Endothelial cell of umbilical vein (primary cell): ENCODE data around the gene SEZ6. TPM values are rescaled to one million over a fixed set of nuclear protein-coding genes. Genes with fewer than 3 reads are reported as not detected.

Source experiments
- BruUV-seq: library from RNA; stranded (reverse); fragments of 400-500 nt; replicated peaks from 2 replicates; lab custom pipeline; 2021; lab: Mats Ljungman, UMichigan
- CTCF ChIA-PET: fragments of 300-600, 350-600 bp; sonication (Branson Sonifier 250); formaldehyde crosslinking; loops from one replicate; lab custom pipeline; 2021; ENCODE audit warnings: antibody characterized with exemption, inconsistent platforms; lab: Charles Lee
- POLR2A ChIA-PET: fragments of 300-600, 350-600 bp; sonication (Branson Sonifier 250); formaldehyde crosslinking; loops from one replicate; lab custom pipeline; 2021; ENCODE audit warnings: antibody characterized with exemption, inconsistent platforms; lab: Charles Lee
- DNase-seq: peaks from one replicate; pipeline ENCODE4 v3.0.0-alpha.2; 2011; ENCODE audit warnings: low read depth, low spot score
- FAIRE-seq: peaks from 2 replicates; lab custom pipeline; 2011; peaks lifted over from hg19 to GRCh38; lab: Jason Lieb, UNC
- H2AFZ ChIP-seq: 2 replicates; pipeline ENCODE4 v1.6.0; 2012; ENCODE audit warnings: low read depth, low read length, control low read depth, inconsistent platforms
- H3K27ac ChIP-seq: 2 replicates; pipeline ENCODE4 v1.5.1; 2011; ENCODE audit warnings: low read depth, mild to moderate bottlenecking, control low read depth, low read length, moderate library complexity; ENCODE audit not compliant: insufficient read depth
- H3K27me3 ChIP-seq, 2 experiments: 2 replicates each; pipeline versions ENCODE4 v1.6.0 to v1.6.1; 2011; ENCODE audit warnings: low read length in 2 of 2, mixed read lengths in 1 of 2; ENCODE audit not compliant: control insufficient read depth in 2 of 2, insufficient read depth in 2 of 2
- H3K36me3 ChIP-seq, 2 experiments: 2 replicates in 1 of 2; 3 replicates in 1 of 2; pipeline ENCODE4 v1.5.1; 2011; ENCODE audit warnings: low read length in 2 of 2, mild to moderate bottlenecking in 1 of 2, moderate library complexity in 1 of 2; ENCODE audit not compliant: control insufficient read depth in 2 of 2, insufficient read depth in 2 of 2; ENCODE audit errors: extremely low read depth in 1 of 2
- H3K4me1 ChIP-seq: 3 replicates; pipeline ENCODE4 v1.5.1; 2011; ENCODE audit warnings: mild to moderate bottlenecking, low read length; ENCODE audit not compliant: control insufficient read depth, insufficient read depth; ENCODE audit errors: extremely low read depth
- H3K4me2 ChIP-seq: 2 replicates; pipeline ENCODE4 v1.6.1; 2011; ENCODE audit warnings: low read length, control low read depth, mixed read lengths; ENCODE audit not compliant: insufficient read depth
- H3K4me3 ChIP-seq, 3 experiments: fragments of 200-600 bp in 1 of 3; sonication (generic), shearing (Covaris generic) in 1 of 3; replicated peaks in 1 of 3; 2 replicates each; pipeline ENCODE4 v1.5.1; 2011 to 2016; ENCODE audit warnings: control low read depth in 3 of 3, low read length in 3 of 3, mild to moderate bottlenecking in 2 of 3, inconsistent platforms in 1 of 3, low read depth in 1 of 3, moderate library complexity in 1 of 3; ENCODE audit not compliant: insufficient read depth in 1 of 3
- H3K79me2 ChIP-seq: 2 replicates; pipeline ENCODE4 v1.6.0; 2012; ENCODE audit warnings: low read length, inconsistent platforms; ENCODE audit not compliant: control insufficient read depth, insufficient read depth
- H3K9ac ChIP-seq: replicated peaks from 2 replicates; pipeline ENCODE3; 2011; ENCODE audit warnings: low read length, control low read depth; ENCODE audit not compliant: insufficient read depth; ENCODE audit errors: extremely low read depth
- H3K9me1 ChIP-seq: replicated peaks from 3 replicates; pipeline ENCODE4 v1.6.0; 2011; ENCODE audit warnings: mild to moderate bottlenecking, low read length; ENCODE audit not compliant: control insufficient read depth, insufficient read depth; ENCODE audit errors: extremely low read depth
- H3K9me3 ChIP-seq: replicated peaks from 2 replicates; pipeline ENCODE4 v1.5.1; 2012; ENCODE audit warnings: low read length, inconsistent platforms; ENCODE audit not compliant: control insufficient read depth, insufficient read depth
- H4K20me1 ChIP-seq: replicated peaks from 2 replicates; pipeline ENCODE3; 2011; ENCODE audit warnings: mild to moderate bottlenecking, low read length; ENCODE audit not compliant: control insufficient read depth, insufficient read depth; ENCODE audit errors: extremely low read depth
- EZH2 ChIP-seq: IDR thresholded peaks from 2 replicates; pipeline ENCODE4 v1.6.1; 2012; ENCODE audit warnings: borderline replicate concordance, low read depth, mild to moderate bottlenecking, moderate library complexity, low read length, inconsistent platforms; ENCODE audit not compliant: severe bottlenecking
- FOS ChIP-seq: IDR thresholded peaks from 2 replicates; pipeline ENCODE4 v1.6.1; 2011; ENCODE audit warnings: mild to moderate bottlenecking, low read length, moderate library complexity, borderline replicate concordance; ENCODE audit not compliant: insufficient read depth
- GATA2 ChIP-seq: IDR thresholded peaks from 2 replicates; pipeline ENCODE4 v1.7.0; 2011; ENCODE audit warnings: low read depth, mild to moderate bottlenecking, moderate library complexity, mixed read lengths, low read length; ENCODE audit not compliant: insufficient read length, insufficient read depth
- JUN ChIP-seq: IDR thresholded peaks from 2 replicates; pipeline ENCODE4 v1.6.1; 2011; ENCODE audit warnings: borderline replicate concordance, low read depth; ENCODE audit not compliant: insufficient read length, insufficient read depth
- MYC ChIP-seq: IDR thresholded peaks from one replicate; pipeline ENCODE4 v1.6.1; 2011; ENCODE audit warnings: mild to moderate bottlenecking, low read depth, low read length
- POLR2A ChIP-seq: IDR thresholded peaks from 2 replicates; pipeline ENCODE4 v1.6.1; 2012; ENCODE audit warnings: low read depth, mild to moderate bottlenecking, control low read depth, low read length
- POLR2AphosphoS5 ChIP-seq: IDR thresholded peaks from 2 replicates; pipeline ENCODE4 v1.6.1; 2012; ENCODE audit warnings: low read depth, mild to moderate bottlenecking, control low read depth, low read length, moderate library complexity; ENCODE audit not compliant: insufficient read depth
- dilution Hi-C: fragments of 300-500 bp; cut with MboI; formaldehyde crosslinking; loops from one replicate; pipeline ENCODE4 v1.15.0; 2019; ENCODE audit warnings: low sequenced_read_pairs; ENCODE audit not compliant: extremely low pct_ligation_motif_present
- intact Hi-C: fragments of 100-400 bp; cut with micrococcal nuclease; formaldehyde crosslinking; loops from one replicate; pipeline ENCODE4 v1.10.0; 2022
- polyA plus RNA-seq, 4 experiments: library from polyadenylated mRNA; depleted of rRNA in 3 of 4; stranded (reverse) in 3 of 4; unstranded in 1 of 4; fragments of >200 nt; gene quantifications; 2 replicates each; pipeline versions ENCODE4 v1.2.1 to v1.2.3, GENCODE V29; 2011 to 2012; ENCODE audit warnings: missing spikeins in 1 of 4
- total RNA-seq: library from RNA; stranded (reverse); gene quantifications from 2 replicates; pipeline ENCODE4 v1.2.3, GENCODE V29; 2021
- TF ChIP-seq, protein P1 (sequence below), 2 donors: IDR thresholded peaks; 1 replicate in 1 of 2; 2 replicates in 1 of 2; pipeline ENCODE4 v1.5.1; 2011; ENCODE audit warnings: low read length in 2 of 2, mild to moderate bottlenecking in 2 of 2, moderate library complexity in 2 of 2, control low read depth in 1 of 2, inconsistent platforms in 1 of 2, low read depth in 1 of 2; ENCODE audit not compliant: insufficient read depth in 1 of 2; ENCODE audit errors: extremely low read depth in 1 of 2
- TF ChIP-seq, protein P2 (sequence below): IDR thresholded peaks from 2 replicates; pipeline ENCODE4 v1.6.1; 2011; ENCODE audit not compliant: insufficient read depth, insufficient read length

SEZ6 gene
- total and polyA plus RNA-seq, 2 donors (not counting 3 experiments of a cell fraction or from before 2014, with no cell fraction given): not detected

- FAIRE-seq (no peak), DNase-seq (no peak)
- H3K36me3 ChIP-seq: no peaks in the 10 kb centered on the region
- dilution Hi-C loops: no loop called here
- intact Hi-C loops: no loop called here
- no peak overlapping the region for H2AFZ ChIP-seq
- no TSS peak for BruUV-seq
- H3K9ac ChIP-seq: no peak overlapping the region
- no peaks in the 10 kb centered on the region for H4K20me1 ChIP-seq
- peaks cover 5% of the 10 kb centered on the region for H3K4me1 ChIP-seq
- H3K4me2 ChIP-seq: no peak overlapping the region
- ChIA-PET CTCF (interaction anchor here (1.3 to 10.7 kb wide), 3 partner anchors 9 to 229 kb away, joined by 3 to 1079 read pairs (median 7); no protein-coding TSS in a partner anchor), POLR2A (interaction anchor here (0.7 kb wide), 1 partner anchor 321 kb away, joined by 3 read pairs; no protein-coding TSS in a partner anchor)
- no peaks in the 10 kb centered on the region for H3K79me2 ChIP-seq
- H3K9me1 ChIP-seq: no peaks in the 10 kb centered on the region
- H3K4me3 ChIP-seq: no peak overlapping the region
- H3K27me3 ChIP-seq: no peaks in the 10 kb centered on the region
- no peak overlapping the region for H3K27ac ChIP-seq
- H3K9me3 ChIP-seq: no peaks in the 10 kb centered on the region
- TF ChIP-seq JUN (no peak), POLR2AphosphoS5 (no peak)
Observed at GRCh38 chr17:28956112-28956511, 49.7 kb downstream of the SEZ6 start.

DNA sequence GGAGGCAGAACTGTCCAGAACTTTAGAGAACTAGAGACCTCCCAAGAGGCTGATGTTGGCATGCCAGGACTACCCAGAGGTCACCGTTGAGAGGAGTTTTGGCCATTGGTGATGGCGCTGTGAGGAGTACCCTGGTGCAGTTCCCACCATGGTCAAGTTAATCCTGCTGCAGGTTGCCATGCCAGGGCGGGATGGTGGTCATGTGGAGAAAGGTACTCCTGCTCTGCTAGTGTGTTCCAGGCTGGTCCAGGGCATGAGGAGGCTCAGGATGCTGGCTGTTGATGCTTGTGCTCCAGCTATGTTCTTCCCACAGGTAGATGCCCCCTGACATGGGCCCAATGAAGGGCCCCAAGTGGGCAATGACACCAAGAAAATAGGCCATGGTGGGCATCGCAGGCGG is 50.4 kb downstream of the SEZ6 start:
- no TSS peak for BruUV-seq
- Histone ChIP-seq H3K9ac (no peak overlapping the region), H3K36me3 (no peaks in the 10 kb centered on the region), H3K4me2 (no peak overlapping the region), H3K79me2 (peaks cover 4% of the 10 kb centered on the region), H3K9me1 (no peaks in the 10 kb centered on the region), H4K20me1 (no peaks in the 10 kb centered on the region), H3K9me3 (no peaks in the 10 kb centered on the region), H2AFZ (no peak overlapping the region), H3K27ac (no peak overlapping the region), H3K27me3 (no peaks in the 10 kb centered on the region), H3K4me3 (no peak overlapping the region), H3K4me1 (peaks cover 5% of the 10 kb centered on the region)
- DNase-seq (no peak), FAIRE-seq (no peak)
- ChIA-PET POLR2A (no interaction called here), CTCF (interaction anchor here (0.6 to 2.6 kb wide), 5 partner anchors 8 to 229 kb away, joined by 3 to 59 read pairs (median 7); no protein-coding TSS in a partner anchor)
- intact Hi-C loops (no loop called here), dilution Hi-C loops (no loop called here)
- TF ChIP-seq EZH2: no peak
- TF ChIP-seq JUN: no peak
- TF ChIP-seq, protein P1, sequence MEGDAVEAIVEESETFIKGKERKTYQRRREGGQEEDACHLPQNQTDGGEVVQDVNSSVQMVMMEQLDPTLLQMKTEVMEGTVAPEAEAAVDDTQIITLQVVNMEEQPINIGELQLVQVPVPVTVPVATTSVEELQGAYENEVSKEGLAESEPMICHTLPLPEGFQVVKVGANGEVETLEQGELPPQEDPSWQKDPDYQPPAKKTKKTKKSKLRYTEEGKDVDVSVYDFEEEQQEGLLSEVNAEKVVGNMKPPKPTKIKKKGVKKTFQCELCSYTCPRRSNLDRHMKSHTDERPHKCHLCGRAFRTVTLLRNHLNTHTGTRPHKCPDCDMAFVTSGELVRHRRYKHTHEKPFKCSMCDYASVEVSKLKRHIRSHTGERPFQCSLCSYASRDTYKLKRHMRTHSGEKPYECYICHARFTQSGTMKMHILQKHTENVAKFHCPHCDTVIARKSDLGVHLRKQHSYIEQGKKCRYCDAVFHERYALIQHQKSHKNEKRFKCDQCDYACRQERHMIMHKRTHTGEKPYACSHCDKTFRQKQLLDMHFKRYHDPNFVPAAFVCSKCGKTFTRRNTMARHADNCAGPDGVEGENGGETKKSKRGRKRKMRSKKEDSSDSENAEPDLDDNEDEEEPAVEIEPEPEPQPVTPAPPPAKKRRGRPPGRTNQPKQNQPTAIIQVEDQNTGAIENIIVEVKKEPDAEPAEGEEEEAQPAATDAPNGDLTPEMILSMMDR (IDR thresholded peaks at IDR 0.05; ENCODE audit: extremely low read depth in 1 of 2, insufficient read depth in 1 of 2, low read depth in 1 of 2, low read length in 2 of 2): no peak
- TF ChIP-seq GATA2: no peak
- TF ChIP-seq, protein P2, sequence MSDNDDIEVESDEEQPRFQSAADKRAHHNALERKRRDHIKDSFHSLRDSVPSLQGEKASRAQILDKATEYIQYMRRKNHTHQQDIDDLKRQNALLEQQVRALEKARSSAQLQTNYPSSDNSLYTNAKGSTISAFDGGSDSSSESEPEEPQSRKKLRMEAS: no peak
- no peak for TF ChIP-seq POLR2A
- no peak for TF ChIP-seq POLR2AphosphoS5
- no peak for TF ChIP-seq MYC
- TF ChIP-seq FOS: no peak
